Astrocyte (in vitro differentiated cells and primary cell): ENCODE data around the gene CACNA1D.

ENCODE experiments used
- EZH2 ChIP-seq: IDR thresholded peaks from 2 replicates; pipeline ENCODE4 v1.6.1; 2012; ENCODE audit warnings: mild to moderate bottlenecking, low read length, inconsistent platforms; ENCODE audit not compliant: insufficient read depth
- TF ChIP-seq, protein P1 (sequence below): IDR thresholded peaks from 2 replicates; pipeline ENCODE4 v1.5.1; 2011; ENCODE audit warnings: low read depth, mild to moderate bottlenecking, inconsistent platforms, low read length, moderate library complexity; ENCODE audit not compliant: insufficient read depth

GRCh38 chr3:53645754-53646153, 151.3 kb downstream of the CACNA1D start:
- TF ChIP-seq, protein P1, sequence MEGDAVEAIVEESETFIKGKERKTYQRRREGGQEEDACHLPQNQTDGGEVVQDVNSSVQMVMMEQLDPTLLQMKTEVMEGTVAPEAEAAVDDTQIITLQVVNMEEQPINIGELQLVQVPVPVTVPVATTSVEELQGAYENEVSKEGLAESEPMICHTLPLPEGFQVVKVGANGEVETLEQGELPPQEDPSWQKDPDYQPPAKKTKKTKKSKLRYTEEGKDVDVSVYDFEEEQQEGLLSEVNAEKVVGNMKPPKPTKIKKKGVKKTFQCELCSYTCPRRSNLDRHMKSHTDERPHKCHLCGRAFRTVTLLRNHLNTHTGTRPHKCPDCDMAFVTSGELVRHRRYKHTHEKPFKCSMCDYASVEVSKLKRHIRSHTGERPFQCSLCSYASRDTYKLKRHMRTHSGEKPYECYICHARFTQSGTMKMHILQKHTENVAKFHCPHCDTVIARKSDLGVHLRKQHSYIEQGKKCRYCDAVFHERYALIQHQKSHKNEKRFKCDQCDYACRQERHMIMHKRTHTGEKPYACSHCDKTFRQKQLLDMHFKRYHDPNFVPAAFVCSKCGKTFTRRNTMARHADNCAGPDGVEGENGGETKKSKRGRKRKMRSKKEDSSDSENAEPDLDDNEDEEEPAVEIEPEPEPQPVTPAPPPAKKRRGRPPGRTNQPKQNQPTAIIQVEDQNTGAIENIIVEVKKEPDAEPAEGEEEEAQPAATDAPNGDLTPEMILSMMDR, result no peak
- TF ChIP-seq EZH2, result no peak
